Activated B cell treated with CpG ODN at 0.5 μM for 24 hours (primary cell): ENCODE measurements around the gene ZNF132. TPM values are rescaled to one million over a fixed set of nuclear protein-coding genes. Genes with fewer than 3 reads are reported as not detected.

Experiments
- ATAC-seq: fragments of 200-7000 bp; cut with Tn5 transposase; one replicate; pipeline ENCODE4 v1.10.0; 2021; ENCODE audit warnings: low read depth, mild to moderate bottlenecking, moderate library complexity
- CTCF ChIA-PET: fragments of 350-600 bp; sonication (Branson Sonifier 250); formaldehyde crosslinking; loops from one replicate; lab custom pipeline; 2021; ENCODE audit warnings: antibody characterized with exemption; lab: Charles Lee
- POLR2A ChIA-PET: fragments of 350-600 bp; sonication (Branson Sonifier 250); formaldehyde crosslinking; loops from one replicate; lab custom pipeline; 2021; ENCODE audit warnings: antibody characterized with exemption; lab: Charles Lee
- DNase-seq: peaks from one replicate; pipeline ENCODE4 v3.0.0; 2022
- H3K27ac Mint-ChIP-seq: one replicate; pipeline ENCODE4 v1.8.0; 2020; ENCODE audit warnings: mixed read lengths
- H3K27me3 Mint-ChIP-seq: one replicate; pipeline ENCODE4 v1.8.0; 2021; ENCODE audit warnings: mixed read lengths
- H3K36me3 Mint-ChIP-seq: one replicate; pipeline ENCODE4 v1.8.0; 2021; ENCODE audit warnings: low read depth, mixed read lengths
- H3K4me1 Mint-ChIP-seq: one replicate; pipeline ENCODE4 v1.8.0; 2021; ENCODE audit warnings: mixed read lengths
- H3K4me3 Mint-ChIP-seq: one replicate; pipeline ENCODE4 v1.8.0; 2020; ENCODE audit warnings: mild to moderate bottlenecking, mixed read lengths
- H3K9me3 Mint-ChIP-seq: one replicate; pipeline ENCODE4 v1.8.0; 2020; ENCODE audit warnings: mixed read lengths
- intact Hi-C: fragments of 100-400 bp; cut with micrococcal nuclease; formaldehyde crosslinking; loops from one replicate; pipeline ENCODE4 v1.15.1; 2024
- total RNA-seq: library from RNA; stranded (reverse); gene quantifications from 2 replicates; pipeline ENCODE4 v1.2.3, GENCODE V29; 2022
- TF ChIP-seq, protein P1 (sequence below): fragments of 200-600 bp; IDR thresholded peaks from one replicate; pipeline ENCODE4 v1.8.0; 2022; ENCODE audit warnings: antibody characterized with exemption, mild to moderate bottlenecking

ZNF132 gene
- total RNA-seq, 1 donor from 2014 or later: 10.4 TPM

DNA sequence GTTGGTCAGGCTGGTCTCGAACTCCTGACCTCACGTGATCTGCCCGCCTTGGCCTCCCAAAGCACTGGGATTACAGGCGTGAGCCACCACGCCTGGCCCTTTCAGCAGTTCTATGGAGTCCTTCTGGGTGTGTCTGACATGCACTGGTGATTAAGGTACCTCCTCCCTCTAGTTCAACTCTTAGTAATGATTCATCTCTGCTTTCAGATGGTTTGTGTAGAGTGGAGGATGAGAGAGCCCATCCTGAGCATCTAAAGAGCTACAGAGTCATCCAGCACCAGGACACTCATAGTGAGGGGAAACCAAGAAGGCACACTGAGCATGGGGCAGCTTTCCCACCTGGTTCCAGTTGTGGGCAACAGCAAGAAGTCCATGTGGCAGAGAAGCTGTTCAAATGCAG, 23.3 kb downstream of the ZNF132 start:
- no peak overlapping the region for H3K4me3 Mint-ChIP-seq
- no peaks in the 10 kb centered on the region for H3K9me3 Mint-ChIP-seq
- POLR2A ChIA-PET: interaction anchor here (0.6 to 1.2 kb wide), 2 partner anchors 24 to 35 kb away, joined by 3 to 6 read pairs; partner anchors contain the start of genes ZNF132 and ZNF324B
- TF ChIP-seq, protein P1, sequence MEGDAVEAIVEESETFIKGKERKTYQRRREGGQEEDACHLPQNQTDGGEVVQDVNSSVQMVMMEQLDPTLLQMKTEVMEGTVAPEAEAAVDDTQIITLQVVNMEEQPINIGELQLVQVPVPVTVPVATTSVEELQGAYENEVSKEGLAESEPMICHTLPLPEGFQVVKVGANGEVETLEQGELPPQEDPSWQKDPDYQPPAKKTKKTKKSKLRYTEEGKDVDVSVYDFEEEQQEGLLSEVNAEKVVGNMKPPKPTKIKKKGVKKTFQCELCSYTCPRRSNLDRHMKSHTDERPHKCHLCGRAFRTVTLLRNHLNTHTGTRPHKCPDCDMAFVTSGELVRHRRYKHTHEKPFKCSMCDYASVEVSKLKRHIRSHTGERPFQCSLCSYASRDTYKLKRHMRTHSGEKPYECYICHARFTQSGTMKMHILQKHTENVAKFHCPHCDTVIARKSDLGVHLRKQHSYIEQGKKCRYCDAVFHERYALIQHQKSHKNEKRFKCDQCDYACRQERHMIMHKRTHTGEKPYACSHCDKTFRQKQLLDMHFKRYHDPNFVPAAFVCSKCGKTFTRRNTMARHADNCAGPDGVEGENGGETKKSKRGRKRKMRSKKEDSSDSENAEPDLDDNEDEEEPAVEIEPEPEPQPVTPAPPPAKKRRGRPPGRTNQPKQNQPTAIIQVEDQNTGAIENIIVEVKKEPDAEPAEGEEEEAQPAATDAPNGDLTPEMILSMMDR: no peak
- no peak overlapping the region for H3K27ac Mint-ChIP-seq
- ATAC-seq (no peak), DNase-seq (no peak)
- H3K27me3 Mint-ChIP-seq: no peaks in the 10 kb centered on the region
- intact Hi-C loops: no loop called here
- CTCF ChIA-PET: no interaction called here
- H3K36me3 Mint-ChIP-seq: peaks cover 38% of the 10 kb centered on the region
- no peaks in the 10 kb centered on the region for H3K4me1 Mint-ChIP-seq

- peak overlapping the region; percentile 50 for H3K27ac Mint-ChIP-seq
- CTCF ChIA-PET: no interaction called here
- TF ChIP-seq, protein P1: no peak
- peaks cover 32% of the 10 kb centered on the region for H3K4me1 Mint-ChIP-seq
- intact Hi-C loops: loop anchor here (10.0 kb wide), 1 partner anchor 314 kb away; the partner anchor contains the start of gene ZSCAN18
- DNase-seq: no peak
- H3K27me3 Mint-ChIP-seq: no peaks in the 10 kb centered on the region
- peaks cover 10% of the 10 kb centered on the region for H3K36me3 Mint-ChIP-seq
- no peaks in the 10 kb centered on the region for H3K9me3 Mint-ChIP-seq
- POLR2A ChIA-PET: interaction anchor here (0.6 to 2.1 kb wide), 18 partner anchors 22 to 1020 kb away, joined by 3 to 26 read pairs (median 4); partner anchors contain the start of genes CHMP2A, RPS5, TRIM28 and ZBTB45
- H3K4me3 Mint-ChIP-seq: peak overlapping the region; percentile 95
- ATAC-seq: no peak
Measured at GRCh38 chr19:58409010-58409790, 30.8 kb downstream of the ZNF132 start.

DNA sequence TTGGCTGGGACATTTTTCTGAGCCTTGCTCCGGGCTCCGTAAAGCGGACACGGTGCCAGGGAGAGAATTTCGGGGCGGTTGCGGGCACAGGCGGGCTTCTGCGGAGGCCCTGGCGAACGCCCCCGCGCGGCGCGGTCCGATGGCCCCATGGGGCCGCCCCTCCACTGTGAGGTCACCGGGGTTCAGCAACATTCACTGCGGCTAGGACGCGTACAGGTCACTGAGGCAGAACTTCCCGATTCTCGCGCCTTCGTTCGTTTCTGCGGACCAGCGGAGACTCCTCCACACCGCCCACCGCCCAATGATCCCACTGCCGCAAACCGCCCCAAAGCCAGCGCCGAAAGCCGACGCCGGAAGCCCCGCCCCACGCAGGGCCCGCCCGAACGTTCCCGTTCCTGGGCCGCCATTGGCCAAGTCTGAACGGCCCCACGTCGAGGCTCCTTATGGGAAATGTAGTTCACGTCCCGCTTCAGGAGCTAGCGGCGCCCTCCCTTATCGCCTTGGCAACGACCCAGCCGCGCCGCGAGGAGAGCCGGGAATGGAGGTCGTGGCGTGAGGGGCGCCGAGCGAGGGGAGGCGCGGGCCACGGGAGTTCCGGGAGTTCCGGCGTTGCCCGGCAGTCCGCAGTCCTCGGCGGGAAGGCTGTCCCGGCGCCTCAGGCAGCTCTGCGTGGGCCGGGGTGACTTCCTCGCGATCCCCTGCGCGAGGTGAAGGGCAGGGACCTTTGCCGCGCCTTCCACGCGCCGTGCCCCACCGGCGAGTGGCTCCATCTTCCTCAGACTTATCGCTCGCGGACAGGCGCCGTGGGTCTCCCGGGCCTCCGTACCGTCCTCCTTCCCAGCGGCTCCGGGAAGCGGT, 31.6 kb downstream of the ZNF132 start, which contains the start of gene ZNF584:
ZNF584 (plus strand) TSS at position 498 of the 858 bp plus-strand sequence. CDS start 499 bp downstream, outside the sequence.
- Mint-ChIP-seq H3K27ac (peak within 1 kb of the TSS; percentile 92), H3K27me3 (no peaks in the 10 kb centered on the region), H3K4me3 (peak within 1 kb of the TSS; percentile 95), H3K36me3 (peaks cover 10% of the 10 kb centered on the region), H3K4me1 (peaks cover 32% of the 10 kb centered on the region), H3K9me3 (no peaks in the 10 kb centered on the region)
- ChIA-PET POLR2A (interaction anchor here (0.6 to 2.1 kb wide), 17 partner anchors 22 to 1019 kb away, joined by 3 to 26 read pairs (median 4); partner anchors contain the start of genes CHMP2A, RPS5, TRIM28 and ZBTB45), CTCF (interaction anchor here (1.2 kb wide), 1 partner anchor 60 kb away, joined by 3 read pairs; no protein-coding TSS in a partner anchor)
- peak; percentile 93 for DNase-seq
- TF ChIP-seq, protein P1: no peak
- peak; percentile 95 for ATAC-seq
- intact Hi-C loops: loop anchor here (1.0 to 10.0 kb wide), 13 partner anchors 21 to 314 kb away; partner anchors contain the start of genes ERVK3-1, MZF1, RPS5 and ZBTB45

- ChIA-PET POLR2A (interaction anchor here (1.1 to 2.1 kb wide), 7 partner anchors 32 to 225 kb away, joined by 4 to 26 read pairs (median 6); partner anchors contain the start of genes ZBTB45, ZNF132, ZNF274 and ZNF324B), CTCF (interaction anchor here (1.2 kb wide), 1 partner anchor 61 kb away, joined by 3 read pairs; no protein-coding TSS in a partner anchor)
- H3K4me3 Mint-ChIP-seq: peak overlapping the region; percentile 95
- intact Hi-C loops: loop anchor here (1.0 to 10.0 kb wide), 13 partner anchors 20 to 313 kb away; partner anchors contain the start of genes ERVK3-1, MZF1, RPS5 and ZBTB45
- ATAC-seq (no peak), DNase-seq (no peak)
- no peaks in the 10 kb centered on the region for H3K27me3 Mint-ChIP-seq
- H3K27ac Mint-ChIP-seq: peak overlapping the region; percentile 92
- peaks cover 8% of the 10 kb centered on the region for H3K36me3 Mint-ChIP-seq
- TF ChIP-seq, protein P1: no peak
- no peaks in the 10 kb centered on the region for H3K9me3 Mint-ChIP-seq
- peaks cover 32% of the 10 kb centered on the region for H3K4me1 Mint-ChIP-seq
Measured at GRCh38 chr19:58407658-58408151, 32.2 kb downstream of the ZNF132 start.
